Endothelial cell of umbilical vein (primary cell): ENCODE results near the gene RHOB. TPM values are rescaled to one million over a fixed set of nuclear protein-coding genes. Genes with fewer than 3 reads are reported as not detected.
A peak's percentile ranks its signal among the peaks of the same experiment; 100 is the strongest.

Experiments used
- BruUV-seq: library from RNA; stranded (reverse); fragments of 400-500 nt; replicated peaks from 2 replicates; lab custom pipeline; 2021; lab: Mats Ljungman, UMichigan
- CTCF ChIA-PET: fragments of 300-600, 350-600 bp; sonication (Branson Sonifier 250); formaldehyde crosslinking; loops from one replicate; lab custom pipeline; 2021; ENCODE audit warnings: antibody characterized with exemption, inconsistent platforms; lab: Charles Lee
- POLR2A ChIA-PET: fragments of 300-600, 350-600 bp; sonication (Branson Sonifier 250); formaldehyde crosslinking; loops from one replicate; lab custom pipeline; 2021; ENCODE audit warnings: antibody characterized with exemption, inconsistent platforms; lab: Charles Lee
- DNase-seq: peaks from one replicate; pipeline ENCODE4 v3.0.0-alpha.2; 2011; ENCODE audit warnings: low read depth, low spot score
- FAIRE-seq: peaks from 2 replicates; lab custom pipeline; 2011; peaks lifted over from hg19 to GRCh38; lab: Jason Lieb, UNC
- H2AFZ ChIP-seq: 2 replicates; pipeline ENCODE4 v1.6.0; 2012; ENCODE audit warnings: low read depth, low read length, control low read depth, inconsistent platforms
- H3K27ac ChIP-seq: 2 replicates; pipeline ENCODE4 v1.5.1; 2011; ENCODE audit warnings: low read depth, mild to moderate bottlenecking, control low read depth, low read length, moderate library complexity; ENCODE audit not compliant: insufficient read depth
- H3K27me3 ChIP-seq, 2 experiments: 2 replicates each; pipeline versions ENCODE4 v1.6.0 to v1.6.1; 2011; ENCODE audit warnings: low read length in 2 of 2, mixed read lengths in 1 of 2; ENCODE audit not compliant: control insufficient read depth in 2 of 2, insufficient read depth in 2 of 2
- H3K36me3 ChIP-seq, 2 experiments: 2 replicates in 1 of 2; 3 replicates in 1 of 2; pipeline ENCODE4 v1.5.1; 2011; ENCODE audit warnings: low read length in 2 of 2, mild to moderate bottlenecking in 1 of 2, moderate library complexity in 1 of 2; ENCODE audit not compliant: control insufficient read depth in 2 of 2, insufficient read depth in 2 of 2; ENCODE audit errors: extremely low read depth in 1 of 2
- H3K4me1 ChIP-seq: 3 replicates; pipeline ENCODE4 v1.5.1; 2011; ENCODE audit warnings: mild to moderate bottlenecking, low read length; ENCODE audit not compliant: control insufficient read depth, insufficient read depth; ENCODE audit errors: extremely low read depth
- H3K4me2 ChIP-seq: 2 replicates; pipeline ENCODE4 v1.6.1; 2011; ENCODE audit warnings: low read length, control low read depth, mixed read lengths; ENCODE audit not compliant: insufficient read depth
- H3K4me3 ChIP-seq, 3 experiments: fragments of 200-600 bp in 1 of 3; sonication (generic), shearing (Covaris generic) in 1 of 3; replicated peaks in 1 of 3; 2 replicates each; pipeline ENCODE4 v1.5.1; 2011 to 2016; ENCODE audit warnings: control low read depth in 3 of 3, low read length in 3 of 3, mild to moderate bottlenecking in 2 of 3, inconsistent platforms in 1 of 3, low read depth in 1 of 3, moderate library complexity in 1 of 3; ENCODE audit not compliant: insufficient read depth in 1 of 3
- H3K79me2 ChIP-seq: 2 replicates; pipeline ENCODE4 v1.6.0; 2012; ENCODE audit warnings: low read length, inconsistent platforms; ENCODE audit not compliant: control insufficient read depth, insufficient read depth
- H3K9ac ChIP-seq: replicated peaks from 2 replicates; pipeline ENCODE3; 2011; ENCODE audit warnings: low read length, control low read depth; ENCODE audit not compliant: insufficient read depth; ENCODE audit errors: extremely low read depth
- H3K9me1 ChIP-seq: replicated peaks from 3 replicates; pipeline ENCODE4 v1.6.0; 2011; ENCODE audit warnings: mild to moderate bottlenecking, low read length; ENCODE audit not compliant: control insufficient read depth, insufficient read depth; ENCODE audit errors: extremely low read depth
- H3K9me3 ChIP-seq: replicated peaks from 2 replicates; pipeline ENCODE4 v1.5.1; 2012; ENCODE audit warnings: low read length, inconsistent platforms; ENCODE audit not compliant: control insufficient read depth, insufficient read depth
- H4K20me1 ChIP-seq: replicated peaks from 2 replicates; pipeline ENCODE3; 2011; ENCODE audit warnings: mild to moderate bottlenecking, low read length; ENCODE audit not compliant: control insufficient read depth, insufficient read depth; ENCODE audit errors: extremely low read depth
- FOS ChIP-seq: IDR thresholded peaks from 2 replicates; pipeline ENCODE4 v1.6.1; 2011; ENCODE audit warnings: mild to moderate bottlenecking, low read length, moderate library complexity, borderline replicate concordance; ENCODE audit not compliant: insufficient read depth
- GATA2 ChIP-seq: IDR thresholded peaks from 2 replicates; pipeline ENCODE4 v1.7.0; 2011; ENCODE audit warnings: low read depth, mild to moderate bottlenecking, moderate library complexity, mixed read lengths, low read length; ENCODE audit not compliant: insufficient read length, insufficient read depth
- JUN ChIP-seq: IDR thresholded peaks from 2 replicates; pipeline ENCODE4 v1.6.1; 2011; ENCODE audit warnings: borderline replicate concordance, low read depth; ENCODE audit not compliant: insufficient read length, insufficient read depth
- MYC ChIP-seq: IDR thresholded peaks from one replicate; pipeline ENCODE4 v1.6.1; 2011; ENCODE audit warnings: mild to moderate bottlenecking, low read depth, low read length
- POLR2A ChIP-seq: IDR thresholded peaks from 2 replicates; pipeline ENCODE4 v1.6.1; 2012; ENCODE audit warnings: low read depth, mild to moderate bottlenecking, control low read depth, low read length
- POLR2AphosphoS5 ChIP-seq: IDR thresholded peaks from 2 replicates; pipeline ENCODE4 v1.6.1; 2012; ENCODE audit warnings: low read depth, mild to moderate bottlenecking, control low read depth, low read length, moderate library complexity; ENCODE audit not compliant: insufficient read depth
- dilution Hi-C: fragments of 300-500 bp; cut with MboI; formaldehyde crosslinking; loops from one replicate; pipeline ENCODE4 v1.15.0; 2019; ENCODE audit warnings: low sequenced_read_pairs; ENCODE audit not compliant: extremely low pct_ligation_motif_present
- intact Hi-C: fragments of 100-400 bp; cut with micrococcal nuclease; formaldehyde crosslinking; loops from one replicate; pipeline ENCODE4 v1.10.0; 2022
- polyA plus RNA-seq, 4 experiments: library from polyadenylated mRNA; depleted of rRNA in 3 of 4; stranded (reverse) in 3 of 4; unstranded in 1 of 4; fragments of >200 nt; gene quantifications; 2 replicates each; pipeline versions ENCODE4 v1.2.1 to v1.2.3, GENCODE V29; 2011 to 2012; ENCODE audit warnings: missing spikeins in 1 of 4
- total RNA-seq: library from RNA; stranded (reverse); gene quantifications from 2 replicates; pipeline ENCODE4 v1.2.3, GENCODE V29; 2021

The RHOB gene
- total and polyA plus RNA-seq, 2 donors (not counting 3 experiments of a cell fraction or from before 2014, with no cell fraction given): 830 to 1,101 TPM

- TF ChIP-seq JUN (no peak), MYC (no peak), POLR2AphosphoS5 (peak; percentile 77), POLR2A (peak; percentile 97)
- Histone ChIP-seq H3K9ac (peak overlapping the region; percentile 92), H3K27me3 (no peaks in the 10 kb centered on the region), H3K36me3 (peaks cover 2 to 15% of the 10 kb centered on the region in 2 experiments), H3K4me2 (peak overlapping the region; percentile 66), H3K9me1 (no peaks in the 10 kb centered on the region), H3K4me1 (peaks cover 7% of the 10 kb centered on the region), H3K9me3 (no peaks in the 10 kb centered on the region), H2AFZ (no peak overlapping the region), H3K27ac (peak overlapping the region; percentile 76), H3K79me2 (peaks cover 35% of the 10 kb centered on the region), H3K4me3 (peak overlapping the region in 2 of 3 experiments; percentile 94 to 96), H4K20me1 (no peaks in the 10 kb centered on the region)
- intact Hi-C loops: loop anchor here (1.0 kb wide), 4 partner anchors 65 to 185 kb away; no protein-coding TSS in a partner anchor
- CTCF ChIA-PET: interaction anchor here (1.1 to 5.4 kb wide), 9 partner anchors 12 to 191 kb away, joined by 3 to 86 read pairs (median 7); no protein-coding TSS in a partner anchor
- POLR2A ChIA-PET: interaction anchor here (0.6 to 7.6 kb wide), 17 partner anchors 11 to 193 kb away, joined by 3 to 310 read pairs (median 6); no protein-coding TSS in a partner anchor
- BruUV-seq: TSS peak; percentile 8
- FAIRE-seq: peak; percentile 76
- DNase-seq: peak; percentile 96
- dilution Hi-C loops: no loop called here
These were observed 3.5 kb downstream of the RHOB start for GRCh38 chr2:20450201-20450999.

GRCh38 chr2:20451000-20451290 is 4.1 kb downstream of the RHOB start:
- intact Hi-C loops (loop anchor here (1.0 kb wide), 6 partner anchors 64 to 184 kb away; no protein-coding TSS in a partner anchor), dilution Hi-C loops (no loop called here)
- Histone ChIP-seq H3K27me3 (no peaks in the 10 kb centered on the region), H3K79me2 (peaks cover 33% of the 10 kb centered on the region), H4K20me1 (no peaks in the 10 kb centered on the region), H3K36me3 (peaks cover 2 to 15% of the 10 kb centered on the region in 2 experiments), H3K9ac (peak overlapping the region; percentile 92), H3K9me3 (no peaks in the 10 kb centered on the region), H3K4me1 (peaks cover 3% of the 10 kb centered on the region), H3K9me1 (no peaks in the 10 kb centered on the region), H3K27ac (peak overlapping the region; percentile 76), H3K4me3 (no peak overlapping the region), H2AFZ (no peak overlapping the region), H3K4me2 (no peak overlapping the region)
- TF ChIP-seq JUN (no peak), GATA2 (peak; percentile 37), FOS (peak; percentile 8)
- DNase-seq: no peak
- BruUV-seq: no TSS peak
- FAIRE-seq: no peak
- ChIA-PET POLR2A (interaction anchor here (0.8 to 7.6 kb wide), 13 partner anchors 16 to 184 kb away, joined by 3 to 310 read pairs (median 8); no protein-coding TSS in a partner anchor), CTCF (interaction anchor here (1.4 to 5.4 kb wide), 10 partner anchors 12 to 190 kb away, joined by 3 to 86 read pairs (median 16); no protein-coding TSS in a partner anchor)
